Tibial artery (tissue), 4 donors: Measurements from ENCODE around the gene TAF8.
A peak's percentile ranks its signal among the peaks of the same experiment; 100 is the strongest.

Experiments used
- DNase-seq, 2 donors: peaks; one replicate each; pipeline ENCODE4 v3.0.0-alpha.2; 2019
- H3K27ac ChIP-seq, 2 donors: fragments of 200-600 bp; sonication (generic) in 1 of 2; 1 replicate in 1 of 2; 2 replicates in 1 of 2; pipeline ENCODE4 v1.5.1; 2018 to 2019; ENCODE audit warnings: mild to moderate bottlenecking in 1 of 2
- H3K27me3 ChIP-seq, 2 donors: fragments of 200-600 bp; sonication (generic) in 1 of 2; one replicate each; pipeline versions ENCODE4 v1.5.1 to v1.6.0; 2016 to 2019
- H3K36me3 ChIP-seq, 3 donors: fragments of 200-600 bp; sonication (generic) in 2 of 3; one replicate each; pipeline ENCODE4 v1.5.1; 2016 to 2019; ENCODE audit warnings: mild to moderate bottlenecking in 2 of 3
- H3K4me1 ChIP-seq, 4 donors: fragments of 200-600 bp; sonication (generic) in 2 of 4; 1 replicate in 3 of 4; 2 replicates in 1 of 4; pipeline ENCODE4 v1.5.1; 2016 to 2019
- H3K4me3 ChIP-seq, 2 donors: fragments of 200-600 bp; sonication (generic) in 1 of 2; 1 replicate in 1 of 2; 2 replicates in 1 of 2; pipeline ENCODE4 v1.5.1; 2018 to 2019; ENCODE audit warnings: mild to moderate bottlenecking in 2 of 2
- H3K9me3 ChIP-seq, 3 donors: fragments of 200-600 bp; sonication (generic) in 1 of 3; one replicate each; pipeline ENCODE4 v1.5.1; 2016 to 2019
- intact Hi-C: fragments of 100-400 bp; cut with DNase I; formaldehyde crosslinking; loops from one replicate; pipeline ENCODE4 v1.15.0; 2023; ENCODE audit warnings: low total_unique reads
- TF ChIP-seq, protein P1 (sequence below), 2 experiments: fragments of 200-600 bp in 1 of 2; fragments of 450-650 bp in 1 of 2; IDR thresholded peaks; one replicate each; pipeline ENCODE4 v1.5.1; 2017 to 2019; ENCODE audit warnings: antibody characterized with exemption in 2 of 2, mild to moderate bottlenecking in 1 of 2, moderate library complexity in 1 of 2

TAF8 gene

DNA sequence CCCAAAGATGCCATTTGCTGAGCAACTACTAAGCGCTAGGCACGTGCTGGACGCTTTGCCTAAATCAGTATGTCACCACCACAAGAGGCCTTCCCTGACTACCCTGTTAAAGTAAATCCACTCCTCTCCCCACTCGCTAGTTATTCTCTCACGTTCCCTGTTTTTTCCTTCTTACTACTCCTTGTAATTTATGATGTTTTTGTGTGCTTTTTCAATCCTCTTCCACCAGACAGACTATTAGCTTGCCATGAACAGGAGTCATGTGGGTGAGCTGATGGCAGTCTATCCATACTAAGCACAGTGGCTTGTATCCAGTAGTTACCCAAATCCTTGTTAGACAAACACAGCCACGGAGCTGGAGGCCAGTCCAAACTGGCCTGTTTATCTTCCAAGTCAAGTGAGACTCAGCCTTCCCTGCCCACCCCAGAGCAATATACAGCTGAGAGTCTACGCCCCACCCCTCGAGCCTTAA is 50.9 kb downstream of the TAF8 start:
- H3K4me1 ChIP-seq = peaks cover 0 to 21% (median 8%) of the 10 kb centered on the region in 4 donors
- intact Hi-C loops = no loop called here
- no peak overlapping the region for H3K27ac ChIP-seq

GRCh38 chr6:42103216-42103615 is 52.9 kb downstream of the TAF8 start:
- Histone ChIP-seq H3K4me1 (peaks cover 0 to 21% (median 8%) of the 10 kb centered on the region in 4 donors), H3K36me3 (peaks cover 0 to 27% (median 0%) of the 10 kb centered on the region in 3 donors), H3K4me3 (no peak overlapping the region), H3K27ac (no peak overlapping the region), H3K27me3 (peaks cover 0 to 42% of the 10 kb centered on the region in 2 donors), H3K9me3 (no peaks in the 10 kb centered on the region)
- no peak for DNase-seq
- TF ChIP-seq, protein P1, sequence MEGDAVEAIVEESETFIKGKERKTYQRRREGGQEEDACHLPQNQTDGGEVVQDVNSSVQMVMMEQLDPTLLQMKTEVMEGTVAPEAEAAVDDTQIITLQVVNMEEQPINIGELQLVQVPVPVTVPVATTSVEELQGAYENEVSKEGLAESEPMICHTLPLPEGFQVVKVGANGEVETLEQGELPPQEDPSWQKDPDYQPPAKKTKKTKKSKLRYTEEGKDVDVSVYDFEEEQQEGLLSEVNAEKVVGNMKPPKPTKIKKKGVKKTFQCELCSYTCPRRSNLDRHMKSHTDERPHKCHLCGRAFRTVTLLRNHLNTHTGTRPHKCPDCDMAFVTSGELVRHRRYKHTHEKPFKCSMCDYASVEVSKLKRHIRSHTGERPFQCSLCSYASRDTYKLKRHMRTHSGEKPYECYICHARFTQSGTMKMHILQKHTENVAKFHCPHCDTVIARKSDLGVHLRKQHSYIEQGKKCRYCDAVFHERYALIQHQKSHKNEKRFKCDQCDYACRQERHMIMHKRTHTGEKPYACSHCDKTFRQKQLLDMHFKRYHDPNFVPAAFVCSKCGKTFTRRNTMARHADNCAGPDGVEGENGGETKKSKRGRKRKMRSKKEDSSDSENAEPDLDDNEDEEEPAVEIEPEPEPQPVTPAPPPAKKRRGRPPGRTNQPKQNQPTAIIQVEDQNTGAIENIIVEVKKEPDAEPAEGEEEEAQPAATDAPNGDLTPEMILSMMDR (IDR thresholded peaks at IDR 0.05) = no peak
- intact Hi-C loops = no loop called here

More for the DNA sequence above, 50.9 kb downstream of the TAF8 start:
- DNase-seq = peak in 1 of 2 donors; percentile 41
- TF ChIP-seq, protein P1 (IDR thresholded peaks at IDR 0.05) = no peak
- Histone ChIP-seq H3K4me3 (no peak overlapping the region), H3K36me3 (peaks cover 0 to 21% (median 0%) of the 10 kb centered on the region in 3 donors), H3K27me3 (peaks cover 0 to 25% of the 10 kb centered on the region in 2 donors), H3K9me3 (no peaks in the 10 kb centered on the region)

DNA sequence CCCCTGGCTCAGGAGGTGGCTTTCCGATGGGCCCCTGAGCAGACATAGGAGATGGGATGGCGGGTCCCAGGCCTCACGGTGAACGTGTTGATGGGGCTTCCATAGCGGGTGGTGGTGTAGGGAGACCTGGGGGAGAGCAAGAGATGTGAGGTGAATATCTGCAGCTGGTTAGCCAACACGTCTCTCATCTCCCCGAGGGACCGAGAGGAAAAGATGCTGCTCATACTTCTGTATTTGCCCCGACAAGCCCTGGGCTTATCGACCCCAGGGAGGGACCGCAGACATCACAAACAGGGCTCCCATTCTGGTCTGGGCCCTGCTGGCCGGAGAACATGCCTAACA is 53.4 kb downstream of the TAF8 start:
- no peak for DNase-seq
- Histone ChIP-seq H3K27ac (no peak overlapping the region), H3K9me3 (no peaks in the 10 kb centered on the region), H3K4me1 (peaks cover 0 to 18% (median 8%) of the 10 kb centered on the region in 4 donors), H3K27me3 (peaks cover 0 to 42% of the 10 kb centered on the region in 2 donors), H3K4me3 (no peak overlapping the region), H3K36me3 (peaks cover 0 to 27% (median 0%) of the 10 kb centered on the region in 3 donors)
- TF ChIP-seq, protein P1 (IDR thresholded peaks at IDR 0.05) = no peak
- intact Hi-C loops = no loop called here

- peak overlapping the region; percentile 16 to 27 for H3K4me3 ChIP-seq
Observed at GRCh38 chr6:42104095-42104803, 53.9 kb downstream of the TAF8 start.

DNA sequence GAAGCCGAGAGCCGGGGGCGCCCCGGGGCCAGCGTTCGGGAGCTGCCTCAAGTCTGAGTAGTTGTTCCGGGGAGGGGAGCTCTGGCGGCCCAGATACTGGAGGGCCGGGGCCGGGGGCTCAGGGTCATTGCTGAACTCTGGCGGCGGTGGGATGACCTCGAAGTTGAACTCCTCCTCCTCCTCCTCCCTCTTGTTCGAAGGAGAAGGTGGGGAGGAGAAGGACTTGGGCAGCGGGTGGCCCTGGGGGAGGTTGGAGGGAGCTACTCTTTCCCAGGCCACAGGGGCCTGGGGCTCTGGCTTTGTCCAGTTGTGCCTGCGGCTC is 54.4 kb downstream of the TAF8 start:
- H3K36me3 ChIP-seq = peaks cover 0 to 35% (median 0%) of the 10 kb centered on the region in 3 donors
- H3K4me1 ChIP-seq = peaks cover 0 to 8% (median 8%) of the 10 kb centered on the region in 4 donors
- H3K4me3 ChIP-seq = peak overlapping the region; percentile 16 to 27
- TF ChIP-seq, protein P1 (IDR thresholded peaks at IDR 0.05) = no peak
- intact Hi-C loops = no loop called here
- DNase-seq = no peak
- no peaks in the 10 kb centered on the region for H3K9me3 ChIP-seq
- no peak overlapping the region for H3K27ac ChIP-seq
- H3K27me3 ChIP-seq = peaks cover 0 to 42% of the 10 kb centered on the region in 2 donors

More at GRCh38 chr6:42104095-42104803, 53.9 kb downstream of the TAF8 start:
- H3K27ac ChIP-seq = no peak overlapping the region
- peaks cover 0 to 13% (median 8%) of the 10 kb centered on the region in 4 donors for H3K4me1 ChIP-seq
- no peaks in the 10 kb centered on the region for H3K9me3 ChIP-seq
- peak in 1 of 2 donors; percentile 74 for DNase-seq
- peaks cover 0 to 30% (median 0%) of the 10 kb centered on the region in 3 donors for H3K36me3 ChIP-seq
- H3K27me3 ChIP-seq = peaks cover 0 to 42% of the 10 kb centered on the region in 2 donors
- intact Hi-C loops = no loop called here
- TF ChIP-seq, protein P1 (IDR thresholded peaks at IDR 0.05) = peak; percentile 35 to 36
